C4-2B (cell line): Measurements from ENCODE around the gene CACTIN.

Experiments
- CTCF ChIP-seq: fragments of 450-650 bp; conservative IDR thresholded peaks from 2 replicates; pipeline ENCODE4 v1.5.1; 2017; ENCODE audit warnings: mild to moderate bottlenecking
- ZFX ChIP-seq: fragments of 450-650 bp; IDR thresholded peaks from 2 replicates; pipeline ENCODE4 v1.6.1; 2017

GRCh38 chr19:3674784-3675543, 48.4 kb upstream of the CACTIN start:
- TF ChIP-seq CTCF, result no peak
- no peak for TF ChIP-seq ZFX
